ENCODE measurements around the gene ALPK1.

The ALPK1 gene

GRCh38 chr4:112348488-112349158, 51.5 kb downstream of the ALPK1 start:
- peak overlapping the region; percentile 27 for H3K4me3 ChIP-seq (ENCODE audit: low read depth, low read length)
- peak; percentile 78 for DNase-seq
- peak; percentile 66 for TF ChIP-seq CTCF (IDR thresholded peaks at IDR 0.05; ENCODE audit: low read depth, low read length)

GRCh38 chr4:112352736-112353135, 55.6 kb downstream of the ALPK1 start:
- H3K9me3 ChIP-seq: no peaks in the 10 kb centered on the region
- no peak for TF ChIP-seq CTCF (IDR thresholded peaks at IDR 0.05; ENCODE audit: low read depth, low read length)
- H3K27me3 ChIP-seq: no peaks in the 10 kb centered on the region

More at GRCh38 chr4:112348488-112349158, 51.5 kb downstream of the ALPK1 start:
- no peaks in the 10 kb centered on the region for H3K9me3 ChIP-seq
- 0 out of 2 replicates have a peak, but pooled peaks cover 2% of the 10 kb centered on the region for H3K27me3 ChIP-seq
- H3K36me3 ChIP-seq: no peaks in the 10 kb centered on the region
- H3K4me1 ChIP-seq: no peaks in the 10 kb centered on the region

GRCh38 chr4:112355662-112356061, 58.5 kb downstream of the ALPK1 start:
- no peaks in the 10 kb centered on the region for H3K36me3 ChIP-seq
- no peak for DNase-seq
- H3K27me3 ChIP-seq: no peaks in the 10 kb centered on the region
- no peaks in the 10 kb centered on the region for H3K4me1 ChIP-seq
- no peak overlapping the region for H3K4me3 ChIP-seq (ENCODE audit: low read depth, low read length)
- TF ChIP-seq CTCF (IDR thresholded peaks at IDR 0.05; ENCODE audit: low read depth, low read length): no peak
- no peaks in the 10 kb centered on the region for H3K9me3 ChIP-seq

More at GRCh38 chr4:112352736-112353135, 55.6 kb downstream of the ALPK1 start:
- Histone ChIP-seq H3K4me3 (ENCODE audit: low read depth, low read length) (no peak overlapping the region), H3K36me3 (no peaks in the 10 kb centered on the region), H3K4me1 (no peaks in the 10 kb centered on the region)
- DNase-seq: no peak

- Histone ChIP-seq H3K36me3 (no peaks in the 10 kb centered on the region), H3K27me3 (no peaks in the 10 kb centered on the region), H3K4me1 (peaks cover 8% of the 10 kb centered on the region), H3K9me3 (no peaks in the 10 kb centered on the region), H3K4me3 (ENCODE audit: low read depth, low read length) (no peak overlapping the region)
- no peak for DNase-seq
- TF ChIP-seq CTCF (IDR thresholded peaks at IDR 0.05; ENCODE audit: low read depth, low read length): no peak
Measured at GRCh38 chr4:112357453-112357852, 60.3 kb downstream of the ALPK1 start.

- no peaks in the 10 kb centered on the region for H3K27me3 ChIP-seq
- H3K4me3 ChIP-seq (ENCODE audit: low read depth, low read length): no peak overlapping the region
- no peaks in the 10 kb centered on the region for H3K9me3 ChIP-seq
- no peaks in the 10 kb centered on the region for H3K36me3 ChIP-seq
- peaks cover 8% of the 10 kb centered on the region for H3K4me1 ChIP-seq
- no peak for DNase-seq
- no peak for TF ChIP-seq CTCF (IDR thresholded peaks at IDR 0.05; ENCODE audit: low read depth, low read length)
Measured at GRCh38 chr4:112357897-112358296, 60.7 kb downstream of the ALPK1 start.

- H3K36me3 ChIP-seq: no peaks in the 10 kb centered on the region
- DNase-seq: no peak
- no peak for TF ChIP-seq CTCF (IDR thresholded peaks at IDR 0.05; ENCODE audit: low read depth, low read length)
- H3K27me3 ChIP-seq: no peaks in the 10 kb centered on the region
- H3K9me3 ChIP-seq: no peaks in the 10 kb centered on the region
- H3K4me1 ChIP-seq: peaks cover 8% of the 10 kb centered on the region
- no peak overlapping the region for H3K4me3 ChIP-seq (ENCODE audit: low read depth, low read length)
Measured at GRCh38 chr4:112358415-112358814, 61.2 kb downstream of the ALPK1 start.

Measured in BE2C (cell line).